Hematopoietic multipotent progenitor cell treated with erythropoietin and hydrocortisone succinate and interleukin-3 and kit ligand, for 6 days (in vitro differentiated cells): ENCODE data around the gene PEDS1.
"Not testable (repeated sequence)": the region's sequence is repeated elsewhere in the genome, so short reads cannot be mapped to it uniquely, and the experiment has no call there.

ENCODE experiments used
- DNase-seq: peaks from one replicate; pipeline ENCODE4 v3.0.0-alpha.2; 2015

PEDS1 gene

GRCh38 chr20:50152394-50153152 lies 950 bp downstream of the PEDS1 start:
- no peak for DNase-seq

DNA sequence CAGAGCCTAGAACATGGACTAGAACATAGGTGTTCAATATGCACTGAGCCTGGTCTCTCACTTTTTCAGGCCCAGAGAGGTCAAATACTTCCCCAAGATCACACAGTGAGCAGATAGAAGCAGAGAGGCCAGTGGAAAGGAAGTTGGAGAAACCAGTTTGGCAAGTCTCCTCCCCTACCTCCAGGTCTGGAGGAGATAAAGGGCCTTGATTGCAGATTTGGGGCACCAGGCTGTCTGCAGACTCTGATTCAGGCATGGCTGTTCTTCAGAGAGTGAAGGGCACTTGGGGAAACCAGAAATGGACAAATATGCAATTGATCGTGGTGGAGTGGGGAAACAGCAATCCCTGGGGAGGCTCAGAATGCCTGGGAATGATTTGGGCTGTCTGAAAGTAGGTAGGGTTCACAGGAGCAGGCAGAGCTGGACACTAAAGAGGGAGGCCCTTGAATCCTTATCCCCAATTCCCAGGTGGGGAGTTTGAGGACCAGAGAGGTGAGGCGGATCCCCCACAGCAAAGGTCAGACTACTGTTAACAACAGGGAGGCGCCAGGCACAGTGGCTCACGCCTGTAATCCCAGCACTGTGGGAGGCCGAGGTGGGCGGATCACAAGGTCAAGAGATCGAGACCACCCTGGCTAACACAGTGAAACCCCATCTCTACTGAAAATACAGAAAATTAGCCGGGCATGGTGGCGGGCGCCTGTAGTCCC lies 2.3 kb downstream of the PEDS1 start:
- DNase-seq, result peak; percentile 85

DNA sequence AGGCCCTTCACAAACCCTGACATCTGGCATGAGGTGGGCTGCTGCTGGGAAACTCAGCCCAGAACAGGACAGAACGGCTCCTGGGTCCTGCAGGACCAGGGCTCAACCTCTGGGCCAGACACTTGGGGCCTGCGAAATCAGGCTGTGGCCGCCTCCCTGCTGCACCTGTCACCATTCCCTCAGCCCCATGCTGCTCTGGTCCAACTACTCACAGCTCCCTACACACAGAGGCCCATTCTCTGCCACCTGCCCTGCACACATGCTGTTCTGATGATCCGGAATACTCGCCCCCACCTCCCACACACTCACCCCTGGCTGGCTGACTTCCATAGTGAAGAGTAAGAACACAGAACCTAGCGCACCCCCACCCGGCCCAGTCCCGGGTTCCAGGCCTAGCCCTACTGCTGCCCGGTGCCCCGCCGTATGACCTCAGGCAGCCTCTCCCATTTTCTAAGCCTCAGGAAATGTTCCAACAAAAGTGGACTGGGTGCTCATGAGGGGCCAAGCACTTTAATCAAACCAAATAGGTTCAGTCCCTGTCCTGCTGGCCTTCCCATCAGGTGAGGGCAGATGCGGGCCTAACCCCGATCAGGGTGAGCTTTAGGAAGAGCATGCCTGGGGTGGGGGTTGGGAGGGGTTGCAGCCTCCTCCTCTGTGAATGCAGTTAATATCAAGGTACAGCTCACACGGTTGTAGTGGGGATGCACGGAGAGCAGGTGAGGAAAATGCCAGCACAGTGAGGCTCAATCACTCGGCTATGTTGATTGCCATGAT lies 3.9 kb downstream of the PEDS1 start:
- no peak for DNase-seq

GRCh38 chr20:50146732-50147662 lies 6.5 kb downstream of the PEDS1 start:
- peak; percentile 89 for DNase-seq

GRCh38 chr20:50146214-50146613 lies 7.3 kb downstream of the PEDS1 start:
- DNase-seq, result no peak

- DNase-seq, result no peak
Measured at GRCh38 chr20:50145566-50145965, 8.0 kb downstream of the PEDS1 start.

DNA sequence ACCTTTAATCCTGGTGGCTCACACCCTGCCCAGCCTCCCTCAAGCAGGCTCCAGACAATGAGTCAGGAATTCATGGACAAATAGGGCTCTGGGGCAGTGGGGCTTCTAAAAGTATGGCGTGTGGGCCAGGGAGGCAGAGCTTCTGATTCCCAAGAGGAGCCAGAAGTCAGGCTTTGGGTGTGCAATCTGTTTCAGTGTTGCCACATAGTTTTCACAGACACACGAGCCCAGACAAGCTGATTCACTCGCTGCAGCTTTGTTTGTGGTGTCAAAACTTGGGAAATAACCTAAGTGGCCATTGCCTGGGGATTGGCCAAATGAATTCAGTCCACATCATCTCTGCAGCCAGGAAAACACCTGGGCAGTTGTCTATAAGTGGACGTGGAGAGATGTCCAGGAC lies 9.2 kb downstream of the PEDS1 start:
- no peak for DNase-seq

DNA sequence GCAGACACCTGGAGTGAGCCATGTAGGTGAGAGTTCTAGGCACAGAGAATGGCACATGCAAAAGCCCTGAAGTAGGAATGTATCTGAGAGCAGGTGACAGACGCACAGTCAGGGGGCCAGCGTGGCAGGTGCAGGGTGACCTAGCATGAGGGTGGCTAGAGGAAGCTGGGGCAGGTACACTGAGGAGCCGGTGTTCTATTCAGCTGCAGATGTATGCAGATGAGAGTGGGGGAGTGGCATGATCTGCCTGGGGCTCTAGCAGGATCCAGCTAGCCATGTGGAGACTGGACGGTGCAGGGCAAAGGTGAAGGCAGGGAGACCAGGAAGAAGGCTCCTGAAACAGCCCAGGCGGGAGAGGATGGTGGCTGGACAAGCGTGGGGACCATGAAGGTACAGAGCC lies 10.7 kb downstream of the PEDS1 start:
- no peak for DNase-seq

GRCh38 chr20:50141811-50142561 lies 11.5 kb downstream of the PEDS1 start:
- no peak for DNase-seq

GRCh38 chr20:50141018-50141675 lies 12.4 kb downstream of the PEDS1 start:
- no peak for DNase-seq

DNA sequence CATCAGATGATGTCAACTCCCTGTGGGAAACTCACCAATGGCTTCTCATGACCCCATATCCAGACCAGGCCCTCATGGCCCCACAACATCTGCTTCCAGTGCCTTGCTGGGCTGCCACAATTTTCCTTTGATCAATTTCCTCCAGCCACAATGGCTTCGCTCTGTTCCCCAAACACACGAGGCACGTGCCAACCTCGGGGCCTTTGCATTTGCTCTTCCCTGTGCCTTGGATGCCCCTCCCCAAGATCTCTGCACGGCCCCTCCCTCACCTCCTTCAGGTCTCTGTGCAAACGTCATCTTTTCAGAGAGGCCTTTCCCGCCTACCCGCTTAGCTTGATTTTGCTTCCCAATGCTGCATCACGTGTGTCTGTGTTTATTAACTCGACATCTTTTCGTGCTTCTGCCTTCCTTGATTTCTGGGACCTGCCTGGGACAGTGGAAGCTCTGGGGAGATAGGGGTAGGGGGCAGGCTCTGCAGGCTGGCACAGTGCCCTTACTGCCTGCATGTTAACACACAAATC lies 13.1 kb downstream of the PEDS1 start:
- no peak for DNase-seq

DNA sequence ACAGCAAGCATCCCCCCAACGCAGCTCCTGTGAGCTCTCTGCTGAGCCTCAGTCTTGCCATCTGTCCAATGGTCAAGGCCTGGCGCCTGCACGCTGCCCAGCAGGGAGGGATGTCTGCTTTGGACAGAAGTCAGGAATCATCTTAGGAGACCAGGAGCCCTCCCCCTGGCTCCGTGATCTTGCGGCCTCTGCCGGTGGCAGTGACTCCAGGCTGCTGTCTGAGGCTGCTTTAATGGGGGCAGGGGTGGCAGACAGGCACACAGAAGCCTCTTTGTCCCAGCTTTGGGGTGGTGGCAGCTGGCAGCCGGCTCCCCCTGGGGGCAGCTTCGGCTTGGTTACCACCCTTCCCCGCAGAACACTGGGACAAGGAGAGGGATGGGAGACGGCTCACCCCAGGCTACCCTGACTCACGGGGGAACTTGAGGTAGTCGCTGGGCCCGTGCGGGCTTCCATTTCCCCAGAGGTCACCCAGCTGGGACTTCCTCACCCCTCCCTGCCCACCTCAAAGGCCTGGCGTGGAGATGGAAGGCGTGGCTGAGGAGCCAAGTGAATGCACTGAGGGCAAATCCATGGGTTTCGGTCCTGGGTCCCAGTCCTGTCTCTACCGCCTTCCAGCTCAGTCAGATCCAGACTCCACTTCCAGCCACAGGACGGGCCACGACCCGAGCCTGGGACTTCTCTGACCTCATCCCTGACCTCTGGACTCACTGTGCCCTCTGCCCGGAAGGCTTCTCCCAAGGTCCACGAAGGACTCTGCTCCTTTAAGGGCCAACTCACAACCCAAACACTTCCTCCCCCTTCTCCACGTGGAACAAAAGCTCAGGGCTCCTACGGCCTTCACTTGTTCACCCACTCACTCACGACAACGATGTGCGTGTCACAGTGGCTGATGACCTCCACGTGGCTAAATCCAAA lies 14.8 kb downstream of the PEDS1 start:
- no peak for DNase-seq

- no peak for DNase-seq
Measured at GRCh38 chr20:50138120-50138478, 15.4 kb downstream of the PEDS1 start.

DNA sequence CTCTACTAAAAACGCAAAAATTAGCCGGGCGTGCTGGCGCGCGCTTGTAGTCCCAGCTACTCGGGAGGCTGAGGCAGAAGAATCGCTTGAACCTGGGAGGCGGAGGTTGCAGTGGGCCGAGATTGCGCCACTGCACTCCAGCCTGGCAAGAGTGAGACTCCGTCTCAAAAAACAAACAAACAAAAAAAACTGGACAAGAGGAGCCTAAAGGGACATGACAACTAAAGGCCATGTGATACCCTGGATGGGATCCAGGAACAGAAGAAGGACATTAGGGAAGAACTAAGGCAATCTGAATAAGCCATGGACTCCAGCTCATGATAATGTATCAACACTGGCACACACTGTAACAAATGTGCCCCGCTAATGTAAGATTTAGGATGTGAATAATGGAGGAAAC lies 15.8 kb downstream of the PEDS1 start:
- not testable (repeated sequence) for DNase-seq

GRCh38 chr20:50136822-50137599 lies 16.5 kb downstream of the PEDS1 start:
- DNase-seq, result no peak

DNA sequence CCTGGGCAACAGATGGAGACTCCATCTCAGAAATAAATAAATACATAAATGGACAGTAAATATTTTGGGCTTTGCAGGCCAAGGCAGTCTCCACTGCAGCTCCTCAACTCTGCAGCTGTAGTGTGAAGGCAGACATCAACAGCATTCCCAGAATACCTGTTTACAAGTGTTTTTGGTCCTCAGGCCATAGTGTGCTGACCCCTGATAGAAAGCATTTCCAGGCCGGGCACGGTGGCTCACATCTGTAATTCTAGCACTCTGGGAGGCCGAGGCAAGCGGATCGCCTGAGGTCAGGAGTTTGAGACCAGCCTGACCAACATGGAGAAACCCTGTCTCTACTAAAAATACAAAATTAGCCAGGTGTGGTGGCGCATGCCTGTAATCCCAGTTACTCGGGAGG lies 18.4 kb downstream of the PEDS1 start:
- not testable (repeated sequence) for DNase-seq

- DNase-seq, result no peak
Measured at GRCh38 chr20:50133474-50134217, 19.9 kb downstream of the PEDS1 start.

- DNase-seq, result no peak
Measured at GRCh38 chr20:50133041-50133440, 20.5 kb downstream of the PEDS1 start.
